NOMO-1 (cell line): ENCODE results near the gene TAF13.
"Not testable (repeated sequence)": the region's sequence is repeated elsewhere in the genome, so short reads cannot be mapped to it uniquely, and the experiment has no call there.

Source experiments
- DNase-seq, 2 experiments: peaks; one replicate each; lab custom pipeline; 2025; ENCODE audit not compliant: unreplicated experiment in 2 of 2; lab: John Stamatoyannopoulos, UW

Gene TAF13

GRCh38 chr1:109094377-109094803, 18.6 kb upstream of the TAF13 start:
- DNase-seq = no peak

- DNase-seq = peak; percentile 16 to 85
Observed at GRCh38 chr1:109091839-109092193, 16.0 kb upstream of the TAF13 start.

GRCh38 chr1:109091078-109091838, 15.5 kb upstream of the TAF13 start:
- DNase-seq = peak; percentile 60 to 81

- peak; percentile 95 for DNase-seq
Observed at GRCh38 chr1:109090196-109091077, 14.6 kb upstream of the TAF13 start, which contains the start of gene TMEM167B. TSS of gene TMEM167B (plus strand) at chr1:109090764. CDS start at chr1:109090873, 109 bp downstream.

- no peak for DNase-seq
Observed at GRCh38 chr1:109089242-109090015, 13.6 kb upstream of the TAF13 start.

GRCh38 chr1:109084563-109085517, 9.0 kb upstream of the TAF13 start:
- no peak for DNase-seq

GRCh38 chr1:109083923-109084322, 8.1 kb upstream of the TAF13 start:
- peak in 1 of 2 experiments; percentile 20 for DNase-seq

GRCh38 chr1:109083501-109083900, 7.7 kb upstream of the TAF13 start:
- DNase-seq = no peak

- no peak for DNase-seq
Observed at GRCh38 chr1:109080441-109081082, 4.8 kb upstream of the TAF13 start.

- no peak for DNase-seq
Observed at GRCh38 chr1:109079240-109079622, 3.4 kb upstream of the TAF13 start.

- DNase-seq = peak; percentile 20 to 54
Observed at GRCh38 chr1:109078317-109078716, 2.5 kb upstream of the TAF13 start.

- no peak for DNase-seq
Observed at GRCh38 chr1:109069294-109069693, 6.5 kb downstream of the TAF13 start.

- no peak for DNase-seq
Observed at GRCh38 chr1:109067883-109068282, 7.9 kb downstream of the TAF13 start.

GRCh38 chr1:109065137-109065536, 10.7 kb downstream of the TAF13 start:
- DNase-seq = no peak

- no peak for DNase-seq
Observed at GRCh38 chr1:109061183-109061582, 14.6 kb downstream of the TAF13 start.

- no peak for DNase-seq
Observed at GRCh38 chr1:109060707-109061106, 15.1 kb downstream of the TAF13 start.

GRCh38 chr1:109059026-109059425, 16.8 kb downstream of the TAF13 start:
- no peak for DNase-seq

- DNase-seq = no peak
Observed at GRCh38 chr1:109056064-109056463, 19.7 kb downstream of the TAF13 start.

- DNase-seq = not testable (repeated sequence)
Observed at GRCh38 chr1:109052145-109052544, 23.7 kb downstream of the TAF13 start.
